Measurements from ENCODE around the gene CELSR1.

The CELSR1 gene

DNA sequence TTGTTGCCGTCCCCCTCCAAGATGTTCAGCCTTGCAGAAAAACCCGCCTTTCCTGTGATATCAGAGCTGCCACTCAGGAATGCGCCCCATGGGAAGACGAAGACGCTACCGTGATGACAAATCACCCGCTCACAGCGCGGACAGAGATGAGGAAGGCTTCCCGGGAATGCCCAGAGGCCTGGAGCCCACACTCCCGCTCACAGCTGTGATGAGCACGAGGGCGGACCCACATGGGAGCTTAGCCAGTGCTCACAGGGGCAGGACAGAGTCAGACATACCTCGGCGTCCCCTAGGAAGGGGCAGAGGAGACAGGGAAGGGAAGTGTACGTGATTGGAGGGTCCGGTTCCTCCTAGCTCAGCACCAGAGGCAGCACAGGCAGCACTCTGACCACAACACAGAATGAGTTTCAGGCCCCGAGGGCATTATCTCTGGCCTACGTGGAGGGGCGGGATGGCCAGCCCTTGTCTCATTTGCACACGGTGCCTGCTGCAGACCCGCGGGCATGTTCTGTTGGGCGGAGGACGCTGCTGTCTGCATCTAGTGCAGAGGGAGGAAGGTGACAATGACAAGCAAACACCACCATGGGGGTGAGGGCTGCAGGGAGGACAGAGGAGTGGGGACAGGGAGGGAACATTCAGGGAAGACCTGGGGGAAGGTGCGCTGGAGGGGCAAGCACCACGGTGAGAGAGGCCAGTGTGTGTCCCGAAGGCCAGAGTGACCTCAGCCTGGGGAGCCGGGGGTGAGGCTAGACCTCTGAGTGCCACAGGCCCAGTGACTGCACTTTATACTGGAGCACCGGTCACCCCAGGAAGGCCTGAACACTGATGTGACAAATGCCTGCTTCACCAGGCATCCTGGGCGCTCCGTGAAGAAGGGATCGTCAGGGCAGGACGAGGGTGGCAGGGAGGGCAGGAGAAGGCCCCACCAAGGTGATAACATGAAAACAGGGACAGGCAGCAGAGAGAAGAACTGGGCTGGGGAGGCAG, 79.6 kb downstream of the CELSR1 start:
- Histone ChIP-seq H3K27ac (replicated peaks) (no peak overlapping the region), H3K4me3 (replicated peaks; ENCODE audit: insufficient read depth, low read length) (no peak overlapping the region), H3K27me3 (ENCODE audit: insufficient read depth, poor library complexity, severe bottlenecking) (peaks cover 2% of the 10 kb centered on the region)
- TF ChIP-seq, protein P1, sequence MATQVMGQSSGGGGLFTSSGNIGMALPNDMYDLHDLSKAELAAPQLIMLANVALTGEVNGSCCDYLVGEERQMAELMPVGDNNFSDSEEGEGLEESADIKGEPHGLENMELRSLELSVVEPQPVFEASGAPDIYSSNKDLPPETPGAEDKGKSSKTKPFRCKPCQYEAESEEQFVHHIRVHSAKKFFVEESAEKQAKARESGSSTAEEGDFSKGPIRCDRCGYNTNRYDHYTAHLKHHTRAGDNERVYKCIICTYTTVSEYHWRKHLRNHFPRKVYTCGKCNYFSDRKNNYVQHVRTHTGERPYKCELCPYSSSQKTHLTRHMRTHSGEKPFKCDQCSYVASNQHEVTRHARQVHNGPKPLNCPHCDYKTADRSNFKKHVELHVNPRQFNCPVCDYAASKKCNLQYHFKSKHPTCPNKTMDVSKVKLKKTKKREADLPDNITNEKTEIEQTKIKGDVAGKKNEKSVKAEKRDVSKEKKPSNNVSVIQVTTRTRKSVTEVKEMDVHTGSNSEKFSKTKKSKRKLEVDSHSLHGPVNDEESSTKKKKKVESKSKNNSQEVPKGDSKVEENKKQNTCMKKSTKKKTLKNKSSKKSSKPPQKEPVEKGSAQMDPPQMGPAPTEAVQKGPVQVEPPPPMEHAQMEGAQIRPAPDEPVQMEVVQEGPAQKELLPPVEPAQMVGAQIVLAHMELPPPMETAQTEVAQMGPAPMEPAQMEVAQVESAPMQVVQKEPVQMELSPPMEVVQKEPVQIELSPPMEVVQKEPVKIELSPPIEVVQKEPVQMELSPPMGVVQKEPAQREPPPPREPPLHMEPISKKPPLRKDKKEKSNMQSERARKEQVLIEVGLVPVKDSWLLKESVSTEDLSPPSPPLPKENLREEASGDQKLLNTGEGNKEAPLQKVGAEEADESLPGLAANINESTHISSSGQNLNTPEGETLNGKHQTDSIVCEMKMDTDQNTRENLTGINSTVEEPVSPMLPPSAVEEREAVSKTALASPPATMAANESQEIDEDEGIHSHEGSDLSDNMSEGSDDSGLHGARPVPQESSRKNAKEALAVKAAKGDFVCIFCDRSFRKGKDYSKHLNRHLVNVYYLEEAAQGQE (IDR thresholded peaks at IDR 0.05; ENCODE audit: insufficient replicate concordance, low read depth) = no peak
- TF ChIP-seq SPI1 (IDR thresholded peaks at IDR 0.05; ENCODE audit: borderline replicate concordance, low read depth) (no peak), POLR2AphosphoS5 (IDR thresholded peaks at IDR 0.05; ENCODE audit: low read depth) (no peak), GABPA (IDR thresholded peaks at IDR 0.05; ENCODE audit: low read depth) (no peak)
- TF ChIP-seq, protein P2, sequence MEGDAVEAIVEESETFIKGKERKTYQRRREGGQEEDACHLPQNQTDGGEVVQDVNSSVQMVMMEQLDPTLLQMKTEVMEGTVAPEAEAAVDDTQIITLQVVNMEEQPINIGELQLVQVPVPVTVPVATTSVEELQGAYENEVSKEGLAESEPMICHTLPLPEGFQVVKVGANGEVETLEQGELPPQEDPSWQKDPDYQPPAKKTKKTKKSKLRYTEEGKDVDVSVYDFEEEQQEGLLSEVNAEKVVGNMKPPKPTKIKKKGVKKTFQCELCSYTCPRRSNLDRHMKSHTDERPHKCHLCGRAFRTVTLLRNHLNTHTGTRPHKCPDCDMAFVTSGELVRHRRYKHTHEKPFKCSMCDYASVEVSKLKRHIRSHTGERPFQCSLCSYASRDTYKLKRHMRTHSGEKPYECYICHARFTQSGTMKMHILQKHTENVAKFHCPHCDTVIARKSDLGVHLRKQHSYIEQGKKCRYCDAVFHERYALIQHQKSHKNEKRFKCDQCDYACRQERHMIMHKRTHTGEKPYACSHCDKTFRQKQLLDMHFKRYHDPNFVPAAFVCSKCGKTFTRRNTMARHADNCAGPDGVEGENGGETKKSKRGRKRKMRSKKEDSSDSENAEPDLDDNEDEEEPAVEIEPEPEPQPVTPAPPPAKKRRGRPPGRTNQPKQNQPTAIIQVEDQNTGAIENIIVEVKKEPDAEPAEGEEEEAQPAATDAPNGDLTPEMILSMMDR (IDR thresholded peaks at IDR 0.05; ENCODE audit: insufficient read depth, low read length) = no peak
- DNase-seq (ENCODE audit: low read depth in 1 of 2, low spot score in 1 of 2) = no peak

DNA sequence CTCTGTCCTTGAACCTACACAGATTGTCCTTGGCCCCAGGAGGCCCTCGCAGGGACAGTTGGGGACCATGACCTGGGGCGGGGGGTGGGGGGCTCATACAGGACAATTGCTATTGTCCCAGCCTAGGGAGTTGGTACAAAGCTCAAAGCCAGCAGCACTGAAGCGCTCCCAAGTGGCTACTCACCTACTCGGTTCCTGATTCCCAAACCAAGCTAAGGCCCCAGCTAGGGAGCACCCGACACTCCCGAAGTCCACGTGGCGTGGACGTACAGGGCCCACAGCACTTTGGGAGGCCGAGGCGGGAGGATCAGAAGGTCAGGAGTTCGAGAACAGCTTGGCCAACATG, 80.6 kb downstream of the CELSR1 start:
- no peak overlapping the region for H3K4me3 ChIP-seq (replicated peaks; ENCODE audit: insufficient read depth, low read length)
- peaks cover 2% of the 10 kb centered on the region for H3K27me3 ChIP-seq (ENCODE audit: insufficient read depth, poor library complexity, severe bottlenecking)
- DNase-seq (ENCODE audit: low read depth in 1 of 2, low spot score in 1 of 2) = no peak
- no peak overlapping the region for H3K27ac ChIP-seq (replicated peaks)
- no peak for TF ChIP-seq POLR2AphosphoS5 (IDR thresholded peaks at IDR 0.05; ENCODE audit: low read depth)
- TF ChIP-seq, protein P2 (IDR thresholded peaks at IDR 0.05; ENCODE audit: insufficient read depth, low read length) = no peak
- TF ChIP-seq, protein P1 (IDR thresholded peaks at IDR 0.05; ENCODE audit: insufficient replicate concordance, low read depth) = no peak
- no peak for TF ChIP-seq SPI1 (IDR thresholded peaks at IDR 0.05; ENCODE audit: borderline replicate concordance, low read depth)
- TF ChIP-seq GABPA (IDR thresholded peaks at IDR 0.05; ENCODE audit: low read depth) = no peak

DNA sequence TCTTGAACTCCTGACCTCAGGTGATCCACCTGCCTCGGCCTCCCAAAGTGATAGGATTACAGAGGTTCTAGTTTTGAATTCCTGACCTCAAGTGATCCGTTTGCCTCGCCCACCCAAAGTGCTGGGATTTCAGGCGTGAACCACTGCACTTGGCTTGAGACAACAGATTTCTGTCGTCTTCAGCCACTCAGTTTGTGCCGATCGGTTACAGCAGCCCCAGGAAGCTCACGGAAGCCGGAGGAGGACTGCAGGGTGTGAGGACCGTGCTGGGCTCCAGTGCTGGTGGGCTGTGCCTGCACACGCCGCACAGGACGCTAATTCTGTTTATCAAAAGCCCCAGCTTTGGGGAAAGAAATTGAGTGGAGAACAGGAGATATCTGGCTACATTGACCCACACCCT, 82.0 kb downstream of the CELSR1 start:
- peaks cover 2% of the 10 kb centered on the region for H3K27me3 ChIP-seq (ENCODE audit: insufficient read depth, poor library complexity, severe bottlenecking)
- H3K4me3 ChIP-seq (replicated peaks; ENCODE audit: insufficient read depth, low read length) = no peak overlapping the region
- TF ChIP-seq SPI1 (IDR thresholded peaks at IDR 0.05; ENCODE audit: borderline replicate concordance, low read depth) = no peak
- TF ChIP-seq POLR2AphosphoS5 (IDR thresholded peaks at IDR 0.05; ENCODE audit: low read depth) = no peak
- TF ChIP-seq, protein P1 (IDR thresholded peaks at IDR 0.05; ENCODE audit: insufficient replicate concordance, low read depth) = no peak
- TF ChIP-seq, protein P2 (IDR thresholded peaks at IDR 0.05; ENCODE audit: insufficient read depth, low read length) = no peak
- no peak for TF ChIP-seq GABPA (IDR thresholded peaks at IDR 0.05; ENCODE audit: low read depth)
- H3K27ac ChIP-seq (replicated peaks) = no peak overlapping the region
- no peak for DNase-seq (ENCODE audit: low read depth in 1 of 2, low spot score in 1 of 2)
